RCC 7860 (cell line): ENCODE results near the gene PRDX2.

Experiments used
- DNase-seq: peaks from one replicate; pipeline ENCODE4 v3.0.0-alpha.2; 2015; ENCODE audit warnings: low spot score
- FAIRE-seq: peaks from 2 replicates; lab custom pipeline; 2012; peaks lifted over from hg19 to GRCh38; lab: Jason Lieb, UNC

Gene PRDX2

GRCh38 chr19:12783291-12783848, 18.2 kb downstream of the PRDX2 start:
- FAIRE-seq, result no peak

GRCh38 chr19:12782424-12783290, 18.9 kb downstream of the PRDX2 start:
- DNase-seq, result peak; percentile 87

More at GRCh38 chr19:12783291-12783848, 18.2 kb downstream of the PRDX2 start:
- DNase-seq, result no peak

GRCh38 chr19:12782174-12782423, 19.5 kb downstream of the PRDX2 start:
- DNase-seq (no peak), FAIRE-seq (no peak)

More at GRCh38 chr19:12782424-12783290, 18.9 kb downstream of the PRDX2 start:
- FAIRE-seq, result no peak

- FAIRE-seq, result peak; percentile 33
- DNase-seq, result peak; percentile 70
Measured at GRCh38 chr19:12779162-12779993, 22.2 kb downstream of the PRDX2 start.

GRCh38 chr19:12778905-12779161, 22.8 kb downstream of the PRDX2 start:
- no peak for DNase-seq
- FAIRE-seq, result no peak

- FAIRE-seq, result no peak
- peak; percentile 51 for DNase-seq
Measured at GRCh38 chr19:12778017-12778904, 23.3 kb downstream of the PRDX2 start.

GRCh38 chr19:12777217-12778016, 24.2 kb downstream of the PRDX2 start:
- DNase-seq (peak; percentile 59), FAIRE-seq (no peak)

GRCh38 chr19:12774588-12775555, 26.7 kb downstream of the PRDX2 start, which contains the start of gene HOOK2:
TSS of gene HOOK2 (minus strand) at chr19:12775552. CDS start at chr19:12775449, 103 bp downstream.
- no peak for FAIRE-seq
- DNase-seq, result no peak

- DNase-seq (no peak), FAIRE-seq (no peak)
Measured at GRCh38 chr19:12773571-12773970, 28.0 kb downstream of the PRDX2 start.

GRCh38 chr19:12772323-12772722, 29.3 kb downstream of the PRDX2 start:
- no peak for FAIRE-seq
- DNase-seq, result no peak

GRCh38 chr19:12770922-12771321, 30.7 kb downstream of the PRDX2 start:
- FAIRE-seq (no peak), DNase-seq (no peak)

GRCh38 chr19:12769689-12770088, 31.9 kb downstream of the PRDX2 start:
- DNase-seq (no peak), FAIRE-seq (no peak)

GRCh38 chr19:12767666-12768065, 33.9 kb downstream of the PRDX2 start:
- FAIRE-seq, result no peak
- DNase-seq, result no peak

- no peak for DNase-seq
- no peak for FAIRE-seq
Measured at GRCh38 chr19:12767150-12767549, 34.5 kb downstream of the PRDX2 start.

GRCh38 chr19:12766051-12766521, 35.5 kb downstream of the PRDX2 start:
- DNase-seq, result no peak
- FAIRE-seq, result no peak

GRCh38 chr19:12764698-12765097, 36.9 kb downstream of the PRDX2 start:
- DNase-seq, result no peak
- FAIRE-seq, result no peak

- DNase-seq (no peak), FAIRE-seq (no peak)
Measured at GRCh38 chr19:12763100-12763499, 38.5 kb downstream of the PRDX2 start.

GRCh38 chr19:12759686-12760085, 41.9 kb downstream of the PRDX2 start:
- FAIRE-seq (no peak), DNase-seq (no peak)
